ENCODE results near the gene DSC3.

DSC3 gene

GRCh38 chr18:31077878-31078277, 35.3 kb upstream of the DSC3 start:
- CTCF ChIA-PET = no interaction called here
- H3K27ac ChIP-seq (ENCODE audit: extremely low read depth, low read depth, low read length) = no peak overlapping the region
- H3K4me3 ChIP-seq (ENCODE audit: low read depth, low read length) = no peak overlapping the region
- TF ChIP-seq ZSCAN16 (tag by site-specific recombination; IDR thresholded peaks at IDR 0.05) = no peak
- TF ChIP-seq ZSCAN30 (tag by site-specific recombination; IDR thresholded peaks at IDR 0.05) = no peak
- no peak for TF ChIP-seq ZNF138 (tag by site-specific recombination; IDR thresholded peaks at IDR 0.05; ENCODE audit: borderline replicate concordance)
- no peak for TF ChIP-seq YY1 (tag by site-specific recombination; IDR thresholded peaks at IDR 0.05)
- no peak for TF ChIP-seq ZNF221 (tag by site-specific recombination; IDR thresholded peaks at IDR 0.05; ENCODE audit: borderline replicate concordance)
- TF ChIP-seq KLF9 (tag by site-specific recombination; IDR thresholded peaks at IDR 0.05; ENCODE audit: low read depth) = no peak
- TF ChIP-seq, protein P1, sequence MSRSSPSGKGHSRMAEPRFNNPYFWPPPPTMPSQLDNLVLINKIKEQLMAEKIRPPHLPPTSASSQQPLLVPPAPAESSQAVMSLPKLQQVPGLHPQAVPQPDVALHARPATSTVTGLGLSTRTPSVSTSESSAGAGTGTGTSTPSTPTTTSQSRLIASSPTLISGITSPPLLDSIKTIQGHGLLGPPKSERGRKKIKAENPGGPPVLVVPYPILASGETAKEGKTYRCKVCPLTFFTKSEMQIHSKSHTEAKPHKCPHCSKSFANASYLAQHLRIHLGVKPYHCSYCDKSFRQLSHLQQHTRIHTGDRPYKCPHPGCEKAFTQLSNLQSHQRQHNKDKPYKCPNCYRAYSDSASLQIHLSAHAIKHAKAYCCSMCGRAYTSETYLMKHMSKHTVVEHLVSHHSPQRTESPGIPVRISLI (tag by site-specific recombination; IDR thresholded peaks at IDR 0.05) = no peak
- no peak for TF ChIP-seq ZNF530 (tag by site-specific recombination; IDR thresholded peaks at IDR 0.05; ENCODE audit: low read depth)
- TF ChIP-seq ZNF19 (tag by site-specific recombination; IDR thresholded peaks at IDR 0.05; ENCODE audit: low read depth) = no peak
- no peak for TF ChIP-seq ZNF777 (tag by site-specific recombination; IDR thresholded peaks at IDR 0.05; ENCODE audit: borderline replicate concordance)
- TF ChIP-seq ZNF426 (tag by site-specific recombination; IDR thresholded peaks at IDR 0.05) = no peak
- no peak for TF ChIP-seq INSM2 (tag by site-specific recombination; IDR thresholded peaks at IDR 0.05)
- H3K36me3 ChIP-seq (ENCODE audit: control insufficient read depth in 2 of 2, insufficient read depth in 1 of 2, low read length in 2 of 2) = peaks cover 0 to 75% of the 10 kb centered on the region in 2 experiments; a peak in 1 of 3 replicates
- no peaks in the 10 kb centered on the region for H3K9me3 ChIP-seq (ENCODE audit: control insufficient read depth, insufficient read depth, low read depth, low read length)
- H3K4me1 ChIP-seq (ENCODE audit: control insufficient read depth, insufficient read depth, low read length) = no peaks in the 10 kb centered on the region
- POLR2A ChIA-PET = no interaction called here

GRCh38 chr18:31072175-31072574, 29.6 kb upstream of the DSC3 start:
- no peaks in the 10 kb centered on the region for H3K9me3 ChIP-seq (ENCODE audit: control insufficient read depth, insufficient read depth, low read depth, low read length)
- POLR2A ChIA-PET = no interaction called here
- no peak overlapping the region for H3K27ac ChIP-seq (ENCODE audit: extremely low read depth, low read depth, low read length)
- TF ChIP-seq BCL11B (tag by site-specific recombination; IDR thresholded peaks at IDR 0.05; ENCODE audit: low read depth) = no peak
- no peak for TF ChIP-seq ZNF184 (tag by site-specific recombination; IDR thresholded peaks at IDR 0.05)
- TF ChIP-seq ZNF660 (tag by site-specific recombination; IDR thresholded peaks at IDR 0.05) = no peak
- TF ChIP-seq HOXC10 (CRISPR knock-in tag; IDR thresholded peaks at IDR 0.05) = no peak
- no peak for TF ChIP-seq ZBTB21 (tag by site-specific recombination; IDR thresholded peaks at IDR 0.05)
- TF ChIP-seq ZBTB1 (tag by site-specific recombination; IDR thresholded peaks at IDR 0.05) = no peak
- no peak for TF ChIP-seq KLF10 (tag by site-specific recombination; IDR thresholded peaks at IDR 0.05)
- no peak for TF ChIP-seq ZNF169 (tag by site-specific recombination; IDR thresholded peaks at IDR 0.05)
- no peak for TF ChIP-seq ZNF664 (tag by site-specific recombination; IDR thresholded peaks at IDR 0.05)
- no peak overlapping the region for H3K4me3 ChIP-seq (ENCODE audit: low read depth, low read length)
- peaks cover 0 to 72% of the 10 kb centered on the region in 2 experiments for H3K36me3 ChIP-seq (ENCODE audit: control insufficient read depth in 2 of 2, insufficient read depth in 1 of 2, low read length in 2 of 2)
- H3K4me1 ChIP-seq (ENCODE audit: control insufficient read depth, insufficient read depth, low read length) = no peaks in the 10 kb centered on the region
- CTCF ChIA-PET = no interaction called here

DNA sequence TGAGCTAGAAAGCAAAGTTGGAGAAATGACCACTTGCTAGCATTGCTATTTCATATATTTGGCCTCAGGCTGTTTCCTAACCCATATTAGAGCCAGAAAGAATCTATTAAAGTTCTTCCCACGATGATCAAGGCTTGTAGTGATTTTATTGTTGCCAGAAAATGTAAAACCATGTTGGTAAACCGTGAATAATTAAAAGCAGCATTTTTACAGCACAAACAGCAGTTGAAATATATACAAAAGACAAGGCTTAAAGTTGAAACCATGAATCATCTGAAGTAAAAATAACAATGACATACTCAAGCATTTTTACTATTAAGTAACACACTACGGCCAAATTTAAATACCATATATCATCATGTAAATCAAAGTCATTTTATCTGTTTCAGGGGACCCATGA, 27.7 kb upstream of the DSC3 start:
- H3K4me1 ChIP-seq (ENCODE audit: control insufficient read depth, insufficient read depth, low read length) = no peaks in the 10 kb centered on the region
- POLR2A ChIA-PET = no interaction called here
- H3K27ac ChIP-seq (ENCODE audit: extremely low read depth, low read depth, low read length) = no peak overlapping the region
- peaks cover 0 to 69% of the 10 kb centered on the region in 2 experiments for H3K36me3 ChIP-seq (ENCODE audit: control insufficient read depth in 2 of 2, insufficient read depth in 1 of 2, low read length in 2 of 2)
- H3K9me3 ChIP-seq (ENCODE audit: control insufficient read depth, insufficient read depth, low read depth, low read length) = no peaks in the 10 kb centered on the region
- TF ChIP-seq KLF9 (tag by site-specific recombination; IDR thresholded peaks at IDR 0.05; ENCODE audit: low read depth) (no peak), ZNF416 (tag by site-specific recombination; IDR thresholded peaks at IDR 0.05) (no peak), PRDM6 (tag by site-specific recombination; IDR thresholded peaks at IDR 0.05) (peak; percentile 31; the same call in 1 of the 2 replicates), FEZF1 (tag by site-specific recombination; IDR thresholded peaks at IDR 0.05) (no peak), ZNF514 (tag by site-specific recombination; IDR thresholded peaks at IDR 0.05) (no peak), ZFP69B (tag by site-specific recombination; IDR thresholded peaks at IDR 0.05) (no peak)
- no peak overlapping the region for H3K4me3 ChIP-seq (ENCODE audit: low read depth, low read length)
- CTCF ChIA-PET = no interaction called here
